SK-N-MC (cell line): ENCODE data around the gene SSU72.
"Not testable (repeated sequence)": the region's sequence is repeated elsewhere in the genome, so short reads cannot be mapped to it uniquely, and the experiment has no call there.

Experiments
- DNase-seq: peaks from one replicate; pipeline ENCODE4 v3.0.0-alpha.2; 2011; ENCODE audit warnings: low read depth, low spot score
- H3K27ac ChIP-seq: fragments of 200-600 bp; sonication (generic); 2 replicates; pipeline ENCODE4 v1.5.1; 2016; ENCODE audit warnings: mixed run types
- H3K36me3 ChIP-seq: fragments of 200-600 bp; sonication (generic); 2 replicates; pipeline ENCODE4 v1.6.1; 2017; ENCODE audit warnings: antibody characterized with exemption, low read length, mixed read lengths; ENCODE audit not compliant: insufficient read depth
- H3K4me3 ChIP-seq: fragments of 200-600 bp; sonication (generic); 2 replicates; pipeline ENCODE4 v1.5.1; 2016
- H3K9ac ChIP-seq: fragments of 200-600 bp; sonication (generic); 2 replicates; pipeline ENCODE4 v1.8.0; 2017; ENCODE audit warnings: mixed run types, mixed read lengths; ENCODE audit not compliant: insufficient read length
- H3K9me3 ChIP-seq: fragments of 200-600 bp; sonication (generic); 2 replicates; pipeline ENCODE4 v1.6.1; 2017; ENCODE audit warnings: low read depth, mild to moderate bottlenecking, antibody characterized with exemption, low read length, moderate library complexity, mixed read lengths
- EZH2 ChIP-seq: fragments of 200-600 bp; sonication (generic); IDR thresholded peaks from one replicate; pipeline ENCODE4 v1.6.1; 2017; ENCODE audit warnings: antibody characterized with exemption
- FOXP2 ChIP-seq: optimal IDR thresholded peaks from 2 replicates; pipeline ENCODE3; 2011; ENCODE audit warnings: mild to moderate bottlenecking, moderate library complexity; ENCODE audit not compliant: insufficient read depth; ENCODE audit errors: extremely low read length, control extremely low read depth
- POLR2AphosphoS5 ChIP-seq: IDR thresholded peaks from 2 replicates; pipeline ENCODE4 v1.6.1; 2012; ENCODE audit warnings: mild to moderate bottlenecking, low read depth, low read length, borderline replicate concordance

Gene SSU72

DNA sequence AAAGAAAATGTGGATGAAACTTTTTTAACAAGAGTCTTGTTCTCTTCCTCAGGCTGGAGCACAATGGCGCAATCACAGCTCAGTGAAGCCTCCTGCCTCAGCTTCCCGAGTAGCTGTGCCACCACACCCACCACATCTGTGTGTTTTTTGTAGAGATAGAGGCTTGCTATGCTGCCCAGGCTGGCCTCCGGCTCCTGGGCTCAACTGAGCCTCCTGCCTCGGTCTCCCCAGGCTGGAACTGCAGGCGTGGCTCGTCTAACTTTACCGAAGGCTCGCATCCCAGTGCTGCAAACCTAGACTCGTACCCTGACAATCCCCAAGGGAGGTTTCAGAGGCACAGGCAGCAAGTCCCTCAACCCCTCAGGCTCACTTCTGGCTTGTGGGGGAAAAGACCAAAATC, 14.5 kb downstream of the SSU72 start:
- Histone ChIP-seq H3K9ac (no peak overlapping the region), H3K9me3 (no peaks in the 10 kb centered on the region), H3K36me3 (peaks cover 35% of the 10 kb centered on the region), H3K4me3 (no peak overlapping the region), H3K27ac (no peak overlapping the region)
- no peak for DNase-seq
- TF ChIP-seq FOXP2: no peak
- TF ChIP-seq POLR2AphosphoS5: no peak
- TF ChIP-seq EZH2: no peak

GRCh38 chr1:1559066-1559465, 15.6 kb downstream of the SSU72 start:
- Histone ChIP-seq H3K27ac (peak overlapping the region; percentile 7; the same call in 1 of the 2 replicates), H3K9ac (no peak overlapping the region), H3K36me3 (peaks cover 26% of the 10 kb centered on the region), H3K9me3 (no peaks in the 10 kb centered on the region), H3K4me3 (no peak overlapping the region)
- no peak for DNase-seq
- TF ChIP-seq POLR2AphosphoS5: no peak
- TF ChIP-seq FOXP2: no peak
- no peak for TF ChIP-seq EZH2

- no peak for DNase-seq
- TF ChIP-seq POLR2AphosphoS5 (no peak), EZH2 (no peak), FOXP2 (no peak)
- Histone ChIP-seq H3K9ac (no peak overlapping the region), H3K4me3 (no peak overlapping the region), H3K9me3 (no peaks in the 10 kb centered on the region), H3K36me3 (peaks cover 21% of the 10 kb centered on the region), H3K27ac (peak overlapping the region; percentile 7)
Observed at GRCh38 chr1:1558591-1558990, 16.1 kb downstream of the SSU72 start.

- H3K4me3 ChIP-seq, H3K9me3 ChIP-seq, H3K9ac ChIP-seq, H3K27ac ChIP-seq, DNase-seq: not testable (repeated sequence)
- H3K36me3 ChIP-seq: peaks cover 15% of the 10 kb centered on the region; the same call in 1 of the 2 replicates
Observed at GRCh38 chr1:1557688-1558087, 17.0 kb downstream of the SSU72 start.

DNA sequence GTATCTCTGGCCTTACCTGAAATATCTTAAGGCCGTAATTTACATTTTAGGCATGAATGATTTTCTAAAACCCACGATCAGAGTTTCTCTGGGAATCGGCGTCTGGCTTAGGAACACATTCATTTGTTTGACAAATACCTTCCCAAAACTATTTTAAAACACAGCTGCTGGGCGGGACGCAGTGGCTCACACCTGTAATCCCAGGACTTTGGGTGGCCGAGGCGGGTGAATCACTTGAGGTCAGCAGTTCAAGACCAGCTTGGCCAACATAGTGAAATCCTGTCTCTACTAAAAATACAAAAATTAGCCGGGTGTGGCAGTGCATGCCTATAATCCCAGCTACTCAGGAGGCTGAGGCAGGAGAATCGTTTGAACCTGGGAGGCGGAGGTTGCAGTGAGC, 17.7 kb downstream of the SSU72 start:
- not testable (repeated sequence) for H3K36me3 ChIP-seq, H3K27ac ChIP-seq, H3K9ac ChIP-seq, H3K9me3 ChIP-seq, DNase-seq, H3K4me3 ChIP-seq

GRCh38 chr1:1556505-1556904, 18.2 kb downstream of the SSU72 start:
- Histone ChIP-seq H3K9ac (no peak overlapping the region), H3K36me3 (peaks cover 3% of the 10 kb centered on the region; the same call in 1 of the 2 replicates), H3K9me3 (no peaks in the 10 kb centered on the region), H3K27ac (no peak overlapping the region), H3K4me3 (no peak overlapping the region)
- TF ChIP-seq EZH2 (no peak), POLR2AphosphoS5 (no peak), FOXP2 (no peak)
- no peak for DNase-seq

GRCh38 chr1:1554926-1555915, 19.4 kb downstream of the SSU72 start:
- DNase-seq: no peak
- Histone ChIP-seq H3K36me3 (no peaks in the 10 kb centered on the region), H3K9me3 (no peaks in the 10 kb centered on the region), H3K27ac (no peak overlapping the region), H3K9ac (no peak overlapping the region), H3K4me3 (no peak overlapping the region)
- TF ChIP-seq POLR2AphosphoS5 (no peak), FOXP2 (no peak), EZH2 (no peak)

- Histone ChIP-seq H3K9ac (no peak overlapping the region), H3K9me3 (no peaks in the 10 kb centered on the region), H3K27ac (no peak overlapping the region), H3K4me3 (no peak overlapping the region), H3K36me3 (no peaks in the 10 kb centered on the region)
- no peak for DNase-seq
- TF ChIP-seq FOXP2 (no peak), EZH2 (no peak), POLR2AphosphoS5 (no peak)
Observed at GRCh38 chr1:1554550-1554925, 20.1 kb downstream of the SSU72 start.
